Stimulated activated naive CD4-positive, alpha-beta T cell treated with Interleukin-2 at 50 U/mL for 16 hours (primary cell): Measurements from ENCODE around the gene HSPA12B.

Source experiments
- DNase-seq: peaks from one replicate; lab custom pipeline; 2025; lab: John Stamatoyannopoulos, UW

HSPA12B gene

GRCh38 chr20:3732327-3733118, at the start of gene HSPA12B:
TSS of gene HSPA12B (plus strand) at chr20:3732685. CDS start at chr20:3738675, 5,990 bp downstream.
- DNase-seq: no peak

GRCh38 chr20:3685341-3685740, 47.1 kb upstream of the HSPA12B start:
- DNase-seq: no peak

GRCh38 chr20:3686421-3686820, 46.1 kb upstream of the HSPA12B start:
- no peak for DNase-seq

GRCh38 chr20:3686867-3687321, 45.6 kb upstream of the HSPA12B start:
- DNase-seq: no peak

GRCh38 chr20:3687655-3688054, 44.8 kb upstream of the HSPA12B start:
- no peak for DNase-seq

GRCh38 chr20:3689978-3690377, 42.5 kb upstream of the HSPA12B start:
- no peak for DNase-seq

GRCh38 chr20:3690413-3690812, 42.1 kb upstream of the HSPA12B start:
- no peak for DNase-seq

GRCh38 chr20:3691306-3691705, 41.2 kb upstream of the HSPA12B start:
- DNase-seq: no peak

GRCh38 chr20:3691897-3692296, 40.6 kb upstream of the HSPA12B start:
- no peak for DNase-seq

GRCh38 chr20:3692706-3693294, 39.7 kb upstream of the HSPA12B start:
- DNase-seq: no peak

GRCh38 chr20:3693376-3693775, 39.1 kb upstream of the HSPA12B start:
- no peak for DNase-seq

GRCh38 chr20:3694864-3695263, 37.6 kb upstream of the HSPA12B start:
- DNase-seq: no peak

- DNase-seq: no peak
Observed at GRCh38 chr20:3696200-3696599, 36.3 kb upstream of the HSPA12B start.

- DNase-seq: no peak
Observed at GRCh38 chr20:3696745-3697587, 35.5 kb upstream of the HSPA12B start.

- DNase-seq: no peak
Observed at GRCh38 chr20:3697588-3698305, 34.7 kb upstream of the HSPA12B start.

GRCh38 chr20:3698591-3699001, 33.9 kb upstream of the HSPA12B start:
- no peak for DNase-seq

- DNase-seq: no peak
Observed at GRCh38 chr20:3699037-3699436, 33.4 kb upstream of the HSPA12B start.

GRCh38 chr20:3701061-3701998, 31.2 kb upstream of the HSPA12B start:
- DNase-seq: no peak

GRCh38 chr20:3702611-3703391, 29.7 kb upstream of the HSPA12B start:
- no peak for DNase-seq

GRCh38 chr20:3704087-3704486, 28.4 kb upstream of the HSPA12B start:
- DNase-seq: no peak
